Measurements from ENCODE around the gene KLHDC7B.

The KLHDC7B gene

DNA sequence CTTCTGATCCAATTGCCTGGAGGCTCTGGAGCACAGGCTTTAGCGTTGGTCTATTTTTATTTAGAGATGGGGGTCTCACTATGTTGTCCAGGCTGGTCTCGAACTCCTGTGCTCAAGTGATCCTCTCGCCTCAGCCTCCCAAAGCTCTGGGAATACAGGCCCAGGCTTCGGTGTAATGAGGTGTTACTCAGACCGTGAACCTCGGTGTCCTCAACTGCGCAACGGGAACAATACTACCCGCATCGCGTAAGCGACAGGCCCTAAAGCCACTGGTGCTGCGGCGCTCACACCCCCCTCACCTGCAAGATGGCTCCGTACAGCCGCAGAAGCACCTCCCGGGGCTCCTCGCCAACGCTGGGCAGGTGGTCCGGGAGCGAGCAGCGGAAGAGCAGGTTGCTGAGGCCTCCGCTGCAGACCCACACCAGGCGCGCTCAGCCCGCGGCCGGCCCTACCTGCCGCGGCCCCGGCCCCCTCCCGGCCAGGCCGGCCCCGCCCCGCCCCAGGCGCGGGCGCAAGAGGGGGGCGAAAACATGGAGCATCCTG is 36.3 kb downstream of the KLHDC7B start:
- no peak for TF ChIP-seq EZH2phosphoT487 (IDR thresholded peaks at IDR 0.05; ENCODE audit: borderline replicate concordance)
- TF ChIP-seq, protein P1, sequence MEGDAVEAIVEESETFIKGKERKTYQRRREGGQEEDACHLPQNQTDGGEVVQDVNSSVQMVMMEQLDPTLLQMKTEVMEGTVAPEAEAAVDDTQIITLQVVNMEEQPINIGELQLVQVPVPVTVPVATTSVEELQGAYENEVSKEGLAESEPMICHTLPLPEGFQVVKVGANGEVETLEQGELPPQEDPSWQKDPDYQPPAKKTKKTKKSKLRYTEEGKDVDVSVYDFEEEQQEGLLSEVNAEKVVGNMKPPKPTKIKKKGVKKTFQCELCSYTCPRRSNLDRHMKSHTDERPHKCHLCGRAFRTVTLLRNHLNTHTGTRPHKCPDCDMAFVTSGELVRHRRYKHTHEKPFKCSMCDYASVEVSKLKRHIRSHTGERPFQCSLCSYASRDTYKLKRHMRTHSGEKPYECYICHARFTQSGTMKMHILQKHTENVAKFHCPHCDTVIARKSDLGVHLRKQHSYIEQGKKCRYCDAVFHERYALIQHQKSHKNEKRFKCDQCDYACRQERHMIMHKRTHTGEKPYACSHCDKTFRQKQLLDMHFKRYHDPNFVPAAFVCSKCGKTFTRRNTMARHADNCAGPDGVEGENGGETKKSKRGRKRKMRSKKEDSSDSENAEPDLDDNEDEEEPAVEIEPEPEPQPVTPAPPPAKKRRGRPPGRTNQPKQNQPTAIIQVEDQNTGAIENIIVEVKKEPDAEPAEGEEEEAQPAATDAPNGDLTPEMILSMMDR (conservative IDR thresholded peaks at IDR 0.05; ENCODE audit: low read length): no peak
- no peaks in the 10 kb centered on the region for H3K36me3 ChIP-seq (ENCODE audit: insufficient read depth, low read length)
- H3K9ac ChIP-seq (ENCODE audit: low read depth, low read length, poor library complexity, severe bottlenecking): peak overlapping the region; percentile 94
- H3K27me3 ChIP-seq (ENCODE audit: insufficient read depth, low read length, poor library complexity, severe bottlenecking): no peaks in the 10 kb centered on the region
- no peaks in the 10 kb centered on the region for H3K9me3 ChIP-seq (ENCODE audit: insufficient read depth, low read depth, low read length)
- peak overlapping the region; percentile 88 for H2AFZ ChIP-seq (ENCODE audit: low read length)
- H3K79me2 ChIP-seq (ENCODE audit: insufficient read depth, low read length): peaks cover 24% of the 10 kb centered on the region
- no peaks in the 10 kb centered on the region for H3F3A ChIP-seq (ENCODE audit: low read depth)
- H3K4me3 ChIP-seq (ENCODE audit: low read length, poor library complexity, severe bottlenecking): peak overlapping the region; percentile 93
- H3K4me2 ChIP-seq (ENCODE audit: low read depth, low read length, poor library complexity, severe bottlenecking): peak overlapping the region; percentile 97
- H4K20me1 ChIP-seq (ENCODE audit: insufficient read depth, low read length, poor library complexity, severe bottlenecking): peaks cover 3% of the 10 kb centered on the region
- H3K4me1 ChIP-seq (ENCODE audit: insufficient read depth, low read length, poor library complexity, severe bottlenecking): peaks cover 32% of the 10 kb centered on the region
- no peaks in the 10 kb centered on the region for H3K9me2 ChIP-seq (replicated peaks; ENCODE audit: low read depth, low read length)

GRCh38 chr22:50582493-50583293 is 37.0 kb downstream of the KLHDC7B start, which contains the start of gene CHKB:
CHKB (minus strand) TSS chr22:50582849; CDS start chr22:50582781, 68 bp downstream.
- H3K9me3 ChIP-seq (ENCODE audit: insufficient read depth, low read depth, low read length): no peaks in the 10 kb centered on the region
- peak within 1 kb of the TSS; percentile 93 for H3K4me3 ChIP-seq (ENCODE audit: low read length, poor library complexity, severe bottlenecking)
- H3K4me2 ChIP-seq (ENCODE audit: low read depth, low read length, poor library complexity, severe bottlenecking): peak within 1 kb of the TSS; percentile 97
- H3K27me3 ChIP-seq (ENCODE audit: insufficient read depth, low read length, poor library complexity, severe bottlenecking): no peaks in the 10 kb centered on the region
- H3K9ac ChIP-seq (ENCODE audit: low read depth, low read length, poor library complexity, severe bottlenecking): peak within 1 kb of the TSS; percentile 94
- TF ChIP-seq, protein P1 (conservative IDR thresholded peaks at IDR 0.05; ENCODE audit: low read length): no peak
- no peak for TF ChIP-seq EZH2phosphoT487 (IDR thresholded peaks at IDR 0.05; ENCODE audit: borderline replicate concordance)
- no peaks in the 10 kb centered on the region for H3K36me3 ChIP-seq (ENCODE audit: insufficient read depth, low read length)
- peaks cover 32% of the 10 kb centered on the region for H3K4me1 ChIP-seq (ENCODE audit: insufficient read depth, low read length, poor library complexity, severe bottlenecking)
- peaks cover 3% of the 10 kb centered on the region for H4K20me1 ChIP-seq (ENCODE audit: insufficient read depth, low read length, poor library complexity, severe bottlenecking)
- no peaks in the 10 kb centered on the region for H3K9me2 ChIP-seq (replicated peaks; ENCODE audit: low read depth, low read length)
- no peaks in the 10 kb centered on the region for H3F3A ChIP-seq (ENCODE audit: low read depth)
- peaks cover 24% of the 10 kb centered on the region for H3K79me2 ChIP-seq (ENCODE audit: insufficient read depth, low read length)
- H2AFZ ChIP-seq (ENCODE audit: low read length): peak within 1 kb of the TSS; percentile 88

- Histone ChIP-seq H4K20me1 (ENCODE audit: insufficient read depth, low read length, poor library complexity, severe bottlenecking) (peaks cover 3% of the 10 kb centered on the region), H3K27me3 (ENCODE audit: insufficient read depth, low read length, poor library complexity, severe bottlenecking) (no peaks in the 10 kb centered on the region), H3K4me3 (ENCODE audit: low read length, poor library complexity, severe bottlenecking) (peak overlapping the region; percentile 93), H3K9me2 (replicated peaks; ENCODE audit: low read depth, low read length) (no peaks in the 10 kb centered on the region), H3K4me1 (ENCODE audit: insufficient read depth, low read length, poor library complexity, severe bottlenecking) (peaks cover 32% of the 10 kb centered on the region), H3K36me3 (ENCODE audit: insufficient read depth, low read length) (no peaks in the 10 kb centered on the region), H3F3A (ENCODE audit: low read depth) (no peaks in the 10 kb centered on the region), H2AFZ (ENCODE audit: low read length) (peak overlapping the region; percentile 57), H3K79me2 (ENCODE audit: insufficient read depth, low read length) (peaks cover 24% of the 10 kb centered on the region), H3K9me3 (ENCODE audit: insufficient read depth, low read depth, low read length) (no peaks in the 10 kb centered on the region), H3K9ac (ENCODE audit: low read depth, low read length, poor library complexity, severe bottlenecking) (peak overlapping the region; percentile 94), H3K4me2 (ENCODE audit: low read depth, low read length, poor library complexity, severe bottlenecking) (peak overlapping the region; percentile 91)
- TF ChIP-seq, protein P1 (conservative IDR thresholded peaks at IDR 0.05; ENCODE audit: low read length): no peak
- TF ChIP-seq EZH2phosphoT487 (IDR thresholded peaks at IDR 0.05; ENCODE audit: borderline replicate concordance): no peak
Observed at GRCh38 chr22:50583294-50583861, 37.7 kb downstream of the KLHDC7B start.

Measured in Loucy (cell line).